Temporal lobe (tissue), 1 donor: Measurements from ENCODE around the gene SULT1C3. TPM values are rescaled to one million over a fixed set of nuclear protein-coding genes. Genes with fewer than 3 reads are reported as not detected.

Source experiments
- total RNA-seq: library from RNA; depleted of rRNA; stranded (reverse); fragments of >200 nt; gene quantifications from one replicate; pipeline ENCODE4 v1.2.3, GENCODE V29; 2014

SULT1C3 gene
- total RNA-seq, 1 donor from 2014 or later: not detected

Other genes starting within 250 kb of the SULT1C3 start
- 0.98 TPM for gene SULT1C2, start 48.9 kb downstream of the SULT1C3 start, total RNA-seq
- gene SULT1C4, start 138.0 kb downstream of the SULT1C3 start, total RNA-seq: 16.7 TPM
- gene GCC2, start 209.2 kb downstream of the SULT1C3 start, total RNA-seq: 25.8 TPM